Neural crest cell (in vitro differentiated cells): ENCODE data around the gene XPO4. TPM values are rescaled to one million over a fixed set of nuclear protein-coding genes. Genes with fewer than 3 reads are reported as not detected.
"Not testable (repeated sequence)": the region's sequence is repeated elsewhere in the genome, so short reads cannot be mapped to it uniquely, and the experiment has no call there.

Experiments used
- DNase-seq: peaks from one replicate; pipeline ENCODE4 v3.0.0; 2021; ENCODE audit warnings: low read depth, mixed read lengths, low spot score
- H3K27ac Mint-ChIP-seq: one replicate; pipeline ENCODE4 v1.8.0; 2021; ENCODE audit warnings: mild to moderate bottlenecking, mixed read lengths; ENCODE audit not compliant: unreplicated experiment
- H3K27me3 Mint-ChIP-seq: 2 replicates; pipeline ENCODE4 v1.8.0; 2021; ENCODE audit warnings: low read depth, mild to moderate bottlenecking, mixed read lengths
- H3K36me3 Mint-ChIP-seq: 2 replicates; pipeline ENCODE4 v1.8.0; 2021; ENCODE audit warnings: low read depth, mild to moderate bottlenecking, mixed read lengths
- H3K4me1 Mint-ChIP-seq: 2 replicates; pipeline ENCODE4 v1.8.0; 2021; ENCODE audit warnings: mixed read lengths
- H3K4me3 Mint-ChIP-seq: one replicate; pipeline ENCODE4 v1.8.0; 2021; ENCODE audit warnings: mild to moderate bottlenecking, mixed read lengths
- H3K9me3 Mint-ChIP-seq: 2 replicates; pipeline ENCODE4 v1.8.0; 2021; ENCODE audit warnings: mixed read lengths
- long read RNA-seq: library from polyadenylated mRNA; unstranded; transcript quantifications from one replicate; pipeline ENCODE4 v2.0.0, GENCODE V29; 2020
- total RNA-seq: library from RNA; stranded (reverse); gene quantifications from 2 replicates; pipeline ENCODE4 v1.2.1, GENCODE V29; 2021
- TF ChIP-seq, protein P1 (sequence below): fragments of 200-600 bp; sonication (generic); conservative IDR thresholded peaks from 2 replicates; pipeline ENCODE4 v1.5.0; 2021; ENCODE audit warnings: antibody characterized with exemption, mild to moderate bottlenecking

Gene XPO4
- 26.1 and 26.5 TPM in 2 replicates for total RNA-seq
- long read RNA-seq, full-length matches to known transcripts: 6 of 32 reads
- long read RNA-seq, partial matches to known transcripts: 10 of 32 reads
- long read RNA-seq, other reads (novel, unspliced or antisense): 16 of 32 reads

- peaks cover 3% of the 10 kb centered on the region for H3K27me3 Mint-ChIP-seq
- peak; percentile 75 for DNase-seq
- peak within 1 kb of the TSS; percentile 98 for H3K4me3 Mint-ChIP-seq
- no peaks in the 10 kb centered on the region for H3K9me3 Mint-ChIP-seq
- H3K36me3 Mint-ChIP-seq: no peaks in the 10 kb centered on the region
- peak within 1 kb of the TSS; percentile 98 for H3K27ac Mint-ChIP-seq
- H3K4me1 Mint-ChIP-seq: peaks cover 25% of the 10 kb centered on the region
- TF ChIP-seq, protein P1, sequence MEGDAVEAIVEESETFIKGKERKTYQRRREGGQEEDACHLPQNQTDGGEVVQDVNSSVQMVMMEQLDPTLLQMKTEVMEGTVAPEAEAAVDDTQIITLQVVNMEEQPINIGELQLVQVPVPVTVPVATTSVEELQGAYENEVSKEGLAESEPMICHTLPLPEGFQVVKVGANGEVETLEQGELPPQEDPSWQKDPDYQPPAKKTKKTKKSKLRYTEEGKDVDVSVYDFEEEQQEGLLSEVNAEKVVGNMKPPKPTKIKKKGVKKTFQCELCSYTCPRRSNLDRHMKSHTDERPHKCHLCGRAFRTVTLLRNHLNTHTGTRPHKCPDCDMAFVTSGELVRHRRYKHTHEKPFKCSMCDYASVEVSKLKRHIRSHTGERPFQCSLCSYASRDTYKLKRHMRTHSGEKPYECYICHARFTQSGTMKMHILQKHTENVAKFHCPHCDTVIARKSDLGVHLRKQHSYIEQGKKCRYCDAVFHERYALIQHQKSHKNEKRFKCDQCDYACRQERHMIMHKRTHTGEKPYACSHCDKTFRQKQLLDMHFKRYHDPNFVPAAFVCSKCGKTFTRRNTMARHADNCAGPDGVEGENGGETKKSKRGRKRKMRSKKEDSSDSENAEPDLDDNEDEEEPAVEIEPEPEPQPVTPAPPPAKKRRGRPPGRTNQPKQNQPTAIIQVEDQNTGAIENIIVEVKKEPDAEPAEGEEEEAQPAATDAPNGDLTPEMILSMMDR: no peak
Measured at GRCh38 chr13:20902438-20903163, at the start of gene XPO4. TSS of gene XPO4 (minus strand) at chr13:20902746. CDS start at chr13:20902738, 8 bp downstream.

DNA sequence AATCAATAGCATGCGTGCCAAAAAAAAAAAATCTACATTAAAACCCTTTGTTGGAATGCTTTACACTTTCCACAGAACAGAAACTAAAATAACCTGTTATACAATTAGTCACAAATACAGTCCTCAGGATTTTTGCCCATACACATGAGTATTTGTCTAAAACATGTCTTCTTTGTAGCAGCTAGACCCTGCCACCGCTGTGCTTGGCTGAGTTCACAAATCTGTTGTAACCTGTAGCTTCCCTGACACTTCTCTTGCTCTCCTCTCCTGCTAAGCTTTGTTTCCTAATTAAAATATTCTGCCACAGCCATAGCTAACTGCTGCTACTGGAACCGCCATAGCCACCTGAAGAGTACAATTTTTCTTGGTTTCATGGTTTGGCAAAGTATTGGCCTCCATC is 45.5 kb upstream of the XPO4 start:
- not testable (repeated sequence) for H3K4me3 Mint-ChIP-seq, DNase-seq, H3K4me1 Mint-ChIP-seq, H3K36me3 Mint-ChIP-seq, H3K27ac Mint-ChIP-seq, H3K9me3 Mint-ChIP-seq
- peaks cover 48% of the 10 kb centered on the region for H3K27me3 Mint-ChIP-seq

GRCh38 chr13:20945952-20946383 is 43.4 kb upstream of the XPO4 start:
- peaks cover 48% of the 10 kb centered on the region for H3K27me3 Mint-ChIP-seq
- DNase-seq: no peak
- H3K4me1 Mint-ChIP-seq: peaks cover 6% of the 10 kb centered on the region
- no peak overlapping the region for H3K27ac Mint-ChIP-seq
- no peaks in the 10 kb centered on the region for H3K36me3 Mint-ChIP-seq
- H3K9me3 Mint-ChIP-seq: peaks cover 7% of the 10 kb centered on the region
- H3K4me3 Mint-ChIP-seq: no peak overlapping the region
- TF ChIP-seq, protein P1: no peak

DNA sequence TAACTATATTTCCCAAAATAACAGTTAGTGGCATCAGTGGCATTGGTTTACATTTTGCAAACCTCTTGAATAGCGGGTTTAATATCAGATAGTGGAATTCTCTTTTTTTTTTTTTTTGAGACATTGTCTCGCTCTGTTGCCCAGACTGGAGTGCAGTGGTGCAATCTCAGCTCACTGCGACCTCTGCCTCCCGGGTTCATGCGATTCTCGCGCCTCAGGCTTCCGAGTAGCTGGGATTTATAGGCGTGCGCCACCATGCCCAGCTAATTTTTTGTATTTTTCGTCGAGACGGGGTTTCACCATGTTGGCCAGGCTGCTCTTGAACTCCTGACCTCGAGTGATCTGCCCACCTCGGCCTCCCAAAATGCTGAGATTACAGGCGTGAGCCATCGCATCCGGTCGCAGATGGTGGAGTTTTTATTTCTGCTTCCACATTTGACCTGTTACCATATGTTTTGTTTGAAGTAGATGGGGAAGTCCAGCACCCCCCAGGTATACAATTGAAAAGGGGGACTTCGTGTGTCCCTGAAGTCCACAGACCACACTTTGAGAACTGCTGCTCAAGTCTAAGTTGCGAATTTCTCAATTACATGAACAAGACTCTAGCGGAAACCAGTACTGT is 40.5 kb upstream of the XPO4 start:
- H3K27ac Mint-ChIP-seq: no peak overlapping the region
- no peaks in the 10 kb centered on the region for H3K36me3 Mint-ChIP-seq
- peaks cover 2% of the 10 kb centered on the region for H3K9me3 Mint-ChIP-seq
- TF ChIP-seq, protein P1: no peak
- peaks cover 6% of the 10 kb centered on the region for H3K4me1 Mint-ChIP-seq
- DNase-seq: no peak
- H3K4me3 Mint-ChIP-seq: no peak overlapping the region
- peaks cover 39% of the 10 kb centered on the region for H3K27me3 Mint-ChIP-seq

GRCh38 chr13:20940511-20940910 is 38.0 kb upstream of the XPO4 start:
- not testable (repeated sequence) for H3K4me3 Mint-ChIP-seq

GRCh38 chr13:20940083-20940482 is 37.5 kb upstream of the XPO4 start:
- TF ChIP-seq, protein P1: no peak
- no peak for DNase-seq
- Mint-ChIP-seq H3K27me3 (peaks cover 10% of the 10 kb centered on the region), H3K36me3 (no peaks in the 10 kb centered on the region), H3K27ac (no peak overlapping the region), H3K4me3 (no peak overlapping the region), H3K4me1 (peaks cover 6% of the 10 kb centered on the region), H3K9me3 (peaks cover 2% of the 10 kb centered on the region)

More at GRCh38 chr13:20940511-20940910, 38.0 kb upstream of the XPO4 start:
- not testable (repeated sequence) for H3K4me1 Mint-ChIP-seq, H3K9me3 Mint-ChIP-seq, DNase-seq, H3K27ac Mint-ChIP-seq, H3K36me3 Mint-ChIP-seq
- H3K27me3 Mint-ChIP-seq: peaks cover 15% of the 10 kb centered on the region
